Smooth muscle cell (in vitro differentiated cells): ENCODE data around the gene CDHR3. TPM values are rescaled to one million over a fixed set of nuclear protein-coding genes. Genes with fewer than 3 reads are reported as not detected.

Source experiments
- DNase-seq: peaks from one replicate; lab custom pipeline; 2025; ENCODE audit not compliant: unreplicated experiment; lab: John Stamatoyannopoulos, UW
- H2AFZ ChIP-seq: fragments of 200-600 bp; sonication (generic); 2 replicates; pipeline ENCODE4 v1.6.0; 2016; ENCODE audit warnings: antibody characterized with exemption, low read depth, mild to moderate bottlenecking
- H3F3A ChIP-seq: fragments of 200-600 bp; sonication (generic); 2 replicates; pipeline ENCODE4 v1.6.0; 2017; ENCODE audit warnings: antibody characterized with exemption, low read depth
- H3K27ac ChIP-seq: fragments of 200-600 bp; sonication (generic); 2 replicates; pipeline ENCODE4 v1.5.1; 2016; ENCODE audit warnings: low read depth, mild to moderate bottlenecking
- H3K27me3 ChIP-seq: fragments of 200-600 bp; sonication (generic); 2 replicates; pipeline ENCODE4 v1.6.1; 2016; ENCODE audit warnings: low read depth, mild to moderate bottlenecking
- H3K36me3 ChIP-seq: fragments of 200-600 bp; sonication (generic); 2 replicates; pipeline ENCODE4 v1.5.1; 2016; ENCODE audit warnings: low read depth
- H3K4me1 ChIP-seq: fragments of 200-600 bp; sonication (generic); 2 replicates; pipeline ENCODE4 v1.5.1; 2016; ENCODE audit warnings: low read depth
- H3K4me2 ChIP-seq: fragments of 200-600 bp; sonication (generic); 2 replicates; pipeline ENCODE4 v1.6.0; 2016; ENCODE audit warnings: mild to moderate bottlenecking
- H3K4me3 ChIP-seq: fragments of 200-600 bp; sonication (generic); 2 replicates; pipeline ENCODE4 v1.5.1; 2016; ENCODE audit warnings: mild to moderate bottlenecking
- H3K79me2 ChIP-seq: fragments of 200-600 bp; sonication (generic); 2 replicates; pipeline ENCODE4 v1.6.0; 2016; ENCODE audit warnings: low read depth, mild to moderate bottlenecking
- H3K9ac ChIP-seq: fragments of 200-600 bp; sonication (generic); 2 replicates; pipeline ENCODE4 v1.6.0; 2016; ENCODE audit warnings: low read depth
- H3K9me3 ChIP-seq: fragments of 200-600 bp; sonication (generic); replicated peaks from 2 replicates; pipeline ENCODE4 v1.5.1; 2016; ENCODE audit warnings: low read depth
- H4K20me1 ChIP-seq: fragments of 200-600 bp; sonication (generic); 2 replicates; pipeline ENCODE4 v1.6.0; 2016; ENCODE audit warnings: low read depth
- CTCF ChIP-seq: fragments of 200-600 bp; sonication (generic); IDR thresholded peaks from 2 replicates; pipeline ENCODE4 v1.5.1; 2017; ENCODE audit warnings: borderline replicate concordance, mild to moderate bottlenecking, antibody characterized with exemption; ENCODE audit not compliant: insufficient read depth, poor library complexity, severe bottlenecking
- WGBS: methylation state at CpG from one replicate; pipeline ENCODE4 v1.1.7; 2016; ENCODE audit warnings: low lambda C conversion rate; 5-methylcytosine and 5-hydroxymethylcytosine counted together
- polyA plus RNA-seq: library from polyadenylated mRNA; unstranded; fragments of >200 nt; fragmentation: Nextera tagmentation; extraction: Ambion mirVana; gene quantifications from 2 replicates; pipeline ENCODE4 v1.2.1, GENCODE V29; 2016
- total RNA-seq: library from RNA; depleted of rRNA; stranded (reverse); fragments of >200 nt; gene quantifications from 2 replicates; pipeline ENCODE4 v1.2.3, GENCODE V29; 2014

CDHR3 gene
- total and polyA plus RNA-seq, 2 experiments from 2014 or later = 0.31 to 1.7 TPM

- no peak for DNase-seq
- H3K27me3 ChIP-seq = peaks cover 10% of the 10 kb centered on the region
- H3K4me1 ChIP-seq = peaks cover 4% of the 10 kb centered on the region
- H3K9ac ChIP-seq = no peak overlapping the region
- no peak overlapping the region for H3K4me2 ChIP-seq
- no peaks in the 10 kb centered on the region for H3K79me2 ChIP-seq
- H3F3A ChIP-seq = no peaks in the 10 kb centered on the region
- no peak overlapping the region for H2AFZ ChIP-seq
- WGBS = 92% methylated on average over 1 of the region's 1 CpG
- no peak overlapping the region for H3K27ac ChIP-seq
- no peaks in the 10 kb centered on the region for H3K36me3 ChIP-seq
- H4K20me1 ChIP-seq = no peaks in the 10 kb centered on the region
- H3K4me3 ChIP-seq = no peak overlapping the region
- no peaks in the 10 kb centered on the region for H3K9me3 ChIP-seq
- TF ChIP-seq CTCF = no peak
Measured at GRCh38 chr7:106045586-106045985, 82.5 kb downstream of the CDHR3 start.

- Histone ChIP-seq H3K4me1 (peaks cover 8% of the 10 kb centered on the region), H3K9me3 (no peaks in the 10 kb centered on the region), H3F3A (peaks cover 9% of the 10 kb centered on the region), H3K27ac (no peak overlapping the region), H3K4me2 (no peak overlapping the region), H4K20me1 (no peaks in the 10 kb centered on the region), H2AFZ (no peak overlapping the region), H3K27me3 (peaks cover 10% of the 10 kb centered on the region), H3K4me3 (no peak overlapping the region), H3K79me2 (no peaks in the 10 kb centered on the region), H3K9ac (no peak overlapping the region), H3K36me3 (no peaks in the 10 kb centered on the region)
- no peak for DNase-seq
- 94% methylated on average over 5 of the region's 5 CpGs for WGBS
- no peak for TF ChIP-seq CTCF
Measured at GRCh38 chr7:106047184-106047583, 84.1 kb downstream of the CDHR3 start.

- no peak overlapping the region for H3K9ac ChIP-seq
- H3K9me3 ChIP-seq = no peaks in the 10 kb centered on the region
- no peaks in the 10 kb centered on the region for H3K36me3 ChIP-seq
- TF ChIP-seq CTCF = no peak
- H3K79me2 ChIP-seq = no peaks in the 10 kb centered on the region
- 81% methylated on average over 10 of the region's 10 CpGs for WGBS
- H2AFZ ChIP-seq = no peak overlapping the region
- H3K4me1 ChIP-seq = peaks cover 8% of the 10 kb centered on the region
- no peak overlapping the region for H3K27ac ChIP-seq
- H4K20me1 ChIP-seq = no peaks in the 10 kb centered on the region
- H3K4me3 ChIP-seq = no peak overlapping the region
- no peak overlapping the region for H3K4me2 ChIP-seq
- DNase-seq = no peak
- peaks cover 9% of the 10 kb centered on the region for H3F3A ChIP-seq
- peaks cover 10% of the 10 kb centered on the region for H3K27me3 ChIP-seq
Measured at GRCh38 chr7:106047818-106048705, 85.0 kb downstream of the CDHR3 start.

DNA sequence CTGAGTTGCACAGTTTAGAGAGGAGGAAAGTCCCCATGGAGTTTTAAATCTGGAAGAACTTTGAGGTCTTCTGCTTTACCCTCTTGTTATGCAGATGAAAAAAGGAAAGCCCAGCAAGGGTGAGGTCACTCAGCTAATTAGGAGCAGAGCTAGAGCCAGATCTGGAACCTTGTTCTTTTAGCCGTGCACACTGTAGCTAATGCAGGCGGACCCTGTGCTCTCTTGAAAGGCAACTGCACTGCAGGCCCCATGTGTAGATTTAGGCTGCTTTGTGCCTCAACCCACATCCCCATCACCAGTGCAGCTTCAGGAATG, 85.6 kb downstream of the CDHR3 start:
- Histone ChIP-seq H3K27ac (no peak overlapping the region), H3K9me3 (no peaks in the 10 kb centered on the region), H3K9ac (no peak overlapping the region), H3K4me1 (peaks cover 8% of the 10 kb centered on the region), H3K4me3 (no peak overlapping the region), H3K4me2 (no peak overlapping the region), H3F3A (peaks cover 9% of the 10 kb centered on the region), H4K20me1 (no peaks in the 10 kb centered on the region), H3K27me3 (peaks cover 10% of the 10 kb centered on the region), H2AFZ (no peak overlapping the region), H3K79me2 (no peaks in the 10 kb centered on the region), H3K36me3 (no peaks in the 10 kb centered on the region)
- 72% methylated on average over 2 of the region's 2 CpGs for WGBS
- no peak for DNase-seq
- no peak for TF ChIP-seq CTCF
